ENCODE measurements around the gene COL26A1.

COL26A1 gene

DNA sequence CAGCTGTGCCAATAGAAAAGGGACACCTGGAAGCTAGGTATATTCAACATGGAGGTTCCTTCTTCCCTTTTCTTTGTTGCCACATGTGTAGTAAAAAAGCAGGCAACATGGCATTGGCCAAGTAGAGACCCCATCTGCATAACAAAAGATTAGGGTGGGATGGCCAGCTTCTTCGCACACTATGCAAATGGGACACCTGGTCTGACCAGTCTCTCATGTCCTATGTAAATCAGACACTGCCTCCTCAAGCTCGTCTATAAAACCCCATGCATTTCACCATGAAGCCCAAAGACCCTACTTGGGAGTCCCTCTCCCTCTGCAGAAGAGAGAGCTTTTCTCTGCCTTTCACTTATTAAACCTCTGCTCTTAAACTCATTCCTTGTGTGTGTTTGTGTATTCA is 212.5 kb downstream of the COL26A1 start:
- TF ChIP-seq CTCF (IDR thresholded peaks at IDR 0.05; ENCODE audit: insufficient read depth, low read length) (no peak), GABPA (IDR thresholded peaks at IDR 0.05; ENCODE audit: low read depth) (no peak), SPI1 (IDR thresholded peaks at IDR 0.05; ENCODE audit: borderline replicate concordance, low read depth) (no peak), POLR2AphosphoS5 (IDR thresholded peaks at IDR 0.05; ENCODE audit: low read depth) (no peak), REST (IDR thresholded peaks at IDR 0.05; ENCODE audit: insufficient replicate concordance, low read depth) (no peak)
- H3K27ac ChIP-seq (replicated peaks): no peak overlapping the region
- no peaks in the 10 kb centered on the region for H3K27me3 ChIP-seq (ENCODE audit: insufficient read depth, poor library complexity, severe bottlenecking)
- H3K4me3 ChIP-seq (replicated peaks; ENCODE audit: insufficient read depth, low read length): no peak overlapping the region
- no peak for DNase-seq (ENCODE audit: low read depth in 1 of 2, low spot score in 1 of 2)

DNA sequence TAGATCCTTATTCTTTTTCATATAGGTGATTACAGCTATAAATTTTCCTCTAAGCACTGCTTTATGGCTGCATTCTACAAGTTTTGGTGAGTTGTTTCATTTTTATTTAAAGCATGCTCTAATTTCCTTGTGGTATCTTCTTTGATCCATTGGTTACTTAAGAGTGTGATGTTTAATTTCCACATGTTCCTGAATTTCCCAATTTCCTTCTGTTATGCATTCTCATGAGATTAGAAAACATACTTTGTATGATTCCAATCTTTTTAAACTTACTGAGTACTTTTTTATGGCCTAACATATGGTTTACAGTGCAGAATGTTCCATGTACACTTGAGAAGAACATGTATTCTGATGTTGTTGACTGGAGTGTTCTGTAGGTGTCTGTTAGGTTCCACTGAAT is 213.0 kb downstream of the COL26A1 start:
- Histone ChIP-seq H3K27me3 (ENCODE audit: insufficient read depth, poor library complexity, severe bottlenecking) (no peaks in the 10 kb centered on the region), H3K4me3 (replicated peaks; ENCODE audit: insufficient read depth, low read length) (no peak overlapping the region), H3K27ac (replicated peaks) (no peak overlapping the region)
- DNase-seq (ENCODE audit: low read depth in 1 of 2, low spot score in 1 of 2): no peak
- TF ChIP-seq REST (IDR thresholded peaks at IDR 0.05; ENCODE audit: insufficient replicate concordance, low read depth): no peak
- no peak for TF ChIP-seq CTCF (IDR thresholded peaks at IDR 0.05; ENCODE audit: insufficient read depth, low read length)
- no peak for TF ChIP-seq POLR2AphosphoS5 (IDR thresholded peaks at IDR 0.05; ENCODE audit: low read depth)
- no peak for TF ChIP-seq GABPA (IDR thresholded peaks at IDR 0.05; ENCODE audit: low read depth)
- TF ChIP-seq SPI1 (IDR thresholded peaks at IDR 0.05; ENCODE audit: borderline replicate concordance, low read depth): no peak

GRCh38 chr7:101576998-101577397 is 214.3 kb downstream of the COL26A1 start:
- Histone ChIP-seq H3K27ac (replicated peaks) (no peak overlapping the region), H3K27me3 (ENCODE audit: insufficient read depth, poor library complexity, severe bottlenecking) (no peaks in the 10 kb centered on the region), H3K4me3 (replicated peaks; ENCODE audit: insufficient read depth, low read length) (no peak overlapping the region)
- no peak for DNase-seq (ENCODE audit: low read depth in 1 of 2, low spot score in 1 of 2)
- TF ChIP-seq SPI1 (IDR thresholded peaks at IDR 0.05; ENCODE audit: borderline replicate concordance, low read depth) (no peak), GABPA (IDR thresholded peaks at IDR 0.05; ENCODE audit: low read depth) (no peak), REST (IDR thresholded peaks at IDR 0.05; ENCODE audit: insufficient replicate concordance, low read depth) (no peak), POLR2AphosphoS5 (IDR thresholded peaks at IDR 0.05; ENCODE audit: low read depth) (no peak), CTCF (IDR thresholded peaks at IDR 0.05; ENCODE audit: insufficient read depth, low read length) (no peak)
